COLO829 (cell line): Measurements from ENCODE around the gene KLHL6.
"Not testable (repeated sequence)": the region's sequence is repeated elsewhere in the genome, so short reads cannot be mapped to it uniquely, and the experiment has no call there.

Experiments used
- DNase-seq: peaks from one replicate; pipeline ENCODE4 v3.0.0; 2012; ENCODE audit warnings: low spot score

The KLHL6 gene

GRCh38 chr3:183447206-183448001 is 108.1 kb downstream of the KLHL6 start:
- DNase-seq = peak; percentile 90

- DNase-seq = no peak
These were observed 108.7 kb downstream of the KLHL6 start for GRCh38 chr3:183446838-183447205.

GRCh38 chr3:183444748-183445147 is 110.8 kb downstream of the KLHL6 start:
- DNase-seq = no peak

GRCh38 chr3:183443395-183444385 is 111.8 kb downstream of the KLHL6 start:
- DNase-seq = no peak

- DNase-seq = no peak
These were observed 112.5 kb downstream of the KLHL6 start for GRCh38 chr3:183442994-183443393.

- DNase-seq = not testable (repeated sequence)
These were observed 115.0 kb downstream of the KLHL6 start for GRCh38 chr3:183440521-183440920.

GRCh38 chr3:183439515-183439914 is 116.0 kb downstream of the KLHL6 start:
- DNase-seq = no peak

GRCh38 chr3:183438735-183439134 is 116.8 kb downstream of the KLHL6 start:
- no peak for DNase-seq

- no peak for DNase-seq
These were observed 117.6 kb downstream of the KLHL6 start for GRCh38 chr3:183437666-183438564.
